H9 (cell line): Measurements from ENCODE around the gene GPR15LG. TPM values are rescaled to one million over a fixed set of nuclear protein-coding genes. Genes with fewer than 3 reads are reported as not detected.

Source experiments
- DNase-seq: peaks from one replicate; pipeline ENCODE4 v3.0.0-alpha.2; 2017
- H2AFZ ChIP-seq: one replicate; pipeline ENCODE4 v1.6.1; 2013; ENCODE audit warnings: mild to moderate bottlenecking, low read length, control low read depth, moderate library complexity
- H2AK5ac ChIP-seq: 2 replicates; pipeline ENCODE4 v1.6.1; 2013; ENCODE audit warnings: low read length, control low read depth, mixed read lengths; ENCODE audit not compliant: insufficient read length
- H2BK120ac ChIP-seq: one replicate; pipeline ENCODE4 v1.6.1; 2013; ENCODE audit warnings: low read depth, mild to moderate bottlenecking, low read length, control low read depth, inconsistent platforms; ENCODE audit not compliant: poor library complexity, severe bottlenecking
- H2BK12ac ChIP-seq: 2 replicates; pipeline ENCODE4 v1.6.1; 2013; ENCODE audit warnings: low read length, control low read depth, mixed read lengths, low read depth; ENCODE audit not compliant: insufficient read length
- H2BK15ac ChIP-seq: 2 replicates; pipeline ENCODE4 v1.6.1; 2013; ENCODE audit warnings: low read depth, low read length, control low read depth
- H2BK20ac ChIP-seq: one replicate; pipeline ENCODE4 v1.6.1; 2013; ENCODE audit warnings: low read depth, mild to moderate bottlenecking, low read length, control low read depth, inconsistent platforms; ENCODE audit not compliant: poor library complexity, severe bottlenecking
- H2BK5ac ChIP-seq: 2 replicates; pipeline ENCODE4 v1.6.1; 2013; ENCODE audit warnings: low read length, control low read depth, mixed read lengths; ENCODE audit not compliant: insufficient read length
- H3K14ac ChIP-seq: 2 replicates; pipeline ENCODE4 v1.6.1; 2013; ENCODE audit warnings: low read length, control low read depth; ENCODE audit not compliant: insufficient read depth
- H3K18ac ChIP-seq: 2 replicates; pipeline ENCODE4 v1.6.1; 2013; ENCODE audit warnings: low read depth, mild to moderate bottlenecking, mixed read lengths, low read length, control low read depth; ENCODE audit not compliant: insufficient read length
- H3K23ac ChIP-seq: 2 replicates; pipeline ENCODE4 v1.6.1; 2013; ENCODE audit warnings: low read length, control low read depth, mixed read lengths, low read depth; ENCODE audit not compliant: insufficient read length
- H3K23me2 ChIP-seq: 2 replicates; pipeline ENCODE4 v1.6.1; 2013; ENCODE audit warnings: low read depth, mild to moderate bottlenecking, mixed read lengths, low read length, control low read depth; ENCODE audit not compliant: insufficient read length, poor library complexity, severe bottlenecking
- H3K27ac ChIP-seq: 2 replicates; pipeline ENCODE4 v1.5.1; 2013; ENCODE audit warnings: low read length, control low read depth, mixed read lengths, low read depth; ENCODE audit not compliant: insufficient read length
- H3K27me3 ChIP-seq: 2 replicates; pipeline ENCODE4 v1.6.1; 2013; ENCODE audit warnings: low read length, control low read depth, inconsistent platforms; ENCODE audit not compliant: insufficient read depth
- H3K4ac ChIP-seq: 2 replicates; pipeline ENCODE4 v1.6.1; 2013; ENCODE audit warnings: low read depth, mild to moderate bottlenecking, control low read depth, inconsistent platforms, low read length, moderate library complexity
- H3K4me1 ChIP-seq: 2 replicates; pipeline ENCODE4 v1.6.1; 2013; ENCODE audit warnings: low read length, control low read depth, inconsistent platforms; ENCODE audit not compliant: insufficient read depth
- H3K4me2 ChIP-seq: 2 replicates; pipeline ENCODE4 v1.6.1; 2013; ENCODE audit warnings: low read length, control low read depth, mixed read lengths; ENCODE audit not compliant: insufficient read length, insufficient read depth
- H3K56ac ChIP-seq: 2 replicates; pipeline ENCODE4 v1.6.1; 2013; ENCODE audit warnings: low read depth, mild to moderate bottlenecking, mixed read lengths, low read length, control low read depth; ENCODE audit not compliant: insufficient read length
- H3K79me1 ChIP-seq: 2 replicates; pipeline ENCODE4 v1.6.1; 2013; ENCODE audit warnings: low read depth, mild to moderate bottlenecking, moderate library complexity, low read length, control low read depth, inconsistent platforms; ENCODE audit not compliant: insufficient read depth, poor library complexity, severe bottlenecking
- H3K79me2 ChIP-seq: 2 replicates; pipeline ENCODE4 v1.6.1; 2013; ENCODE audit warnings: low read length, control low read depth, inconsistent platforms; ENCODE audit not compliant: insufficient read depth
- H3K9ac ChIP-seq: 2 replicates; pipeline ENCODE4 v1.6.1; 2013; ENCODE audit warnings: low read length, control low read depth, mixed read lengths; ENCODE audit not compliant: insufficient read length; ENCODE audit errors: extremely low read depth
- H3K9me3 ChIP-seq: one replicate; pipeline ENCODE4 v1.6.1; 2013; ENCODE audit warnings: low read depth, low read length, inconsistent platforms; ENCODE audit not compliant: control insufficient read depth
- H3T11ph ChIP-seq: one replicate; pipeline ENCODE4 v1.6.1; 2013; ENCODE audit warnings: mild to moderate bottlenecking, low read length, control low read depth, inconsistent platforms
- H4K20me1 ChIP-seq: one replicate; pipeline ENCODE4 v1.6.1; 2013; ENCODE audit not compliant: control insufficient read depth, insufficient read length, insufficient read depth
- H4K5ac ChIP-seq: 2 replicates; pipeline ENCODE4 v1.6.1; 2013; ENCODE audit warnings: low read depth, mild to moderate bottlenecking, mixed read lengths, low read length, control low read depth; ENCODE audit not compliant: insufficient read length
- H4K8ac ChIP-seq: replicated peaks from 2 replicates; pipeline ENCODE4 v1.6.1; 2013; ENCODE audit warnings: low read length, control low read depth, mixed read lengths, low read depth; ENCODE audit not compliant: insufficient read length
- H4K91ac ChIP-seq: 2 replicates; pipeline ENCODE4 v1.6.1; 2013; ENCODE audit warnings: low read depth, mild to moderate bottlenecking, moderate library complexity, mixed read lengths, low read length, control low read depth; ENCODE audit not compliant: insufficient read length
- H3K27ac Mint-ChIP-seq, 3 experiments: 2 replicates in 2 of 3; 3 replicates in 1 of 3; pipeline ENCODE4 v1.8.0; 2020 to 2021; ENCODE audit warnings: mixed read lengths in 3 of 3, mild to moderate bottlenecking in 1 of 3, moderate library complexity in 1 of 3
- H3K27me3 Mint-ChIP-seq: 2 replicates; pipeline ENCODE4 v1.8.0; 2021; ENCODE audit warnings: low read depth, mild to moderate bottlenecking, moderate library complexity, mixed read lengths
- H3K36me3 Mint-ChIP-seq, 3 experiments: 2 replicates in 2 of 3; 3 replicates in 1 of 3; pipeline ENCODE4 v1.8.0; 2020 to 2021; ENCODE audit warnings: low read depth in 3 of 3, mixed read lengths in 3 of 3; ENCODE audit not compliant: insufficient read depth in 1 of 3
- H3K4me1 Mint-ChIP-seq, 2 experiments: 2 replicates each; pipeline ENCODE4 v1.8.0; 2020; ENCODE audit warnings: mixed read lengths in 2 of 2
- H3K4me3 Mint-ChIP-seq, 2 experiments: 2 replicates in 1 of 2; 3 replicates in 1 of 2; pipeline ENCODE4 v1.8.0; 2020 to 2021; ENCODE audit warnings: mild to moderate bottlenecking in 2 of 2, mixed read lengths in 2 of 2, moderate library complexity in 1 of 2
- H3K9me3 Mint-ChIP-seq, 2 experiments: 2 replicates in 1 of 2; 3 replicates in 1 of 2; pipeline ENCODE4 v1.8.0; 2020; ENCODE audit warnings: mild to moderate bottlenecking in 2 of 2, mixed read lengths in 2 of 2, moderate library complexity in 1 of 2
- WGBS: extraction: QIAGEN DNeasy Blood & Tissue Kit; methylation state at CpG from one replicate; pipeline ENCODE4 v1.1.7; 2013; ENCODE audit warnings: missing lambda C conversion rate, low lambda C conversion rate, mixed read lengths; ENCODE audit not compliant: insufficient read length; ENCODE audit errors: extremely low coverage; 5-methylcytosine and 5-hydroxymethylcytosine counted together
- total RNA-seq: library from RNA; stranded (reverse); gene quantifications from 2 replicates; pipeline ENCODE4 v1.2.1, GENCODE V29; 2021
- TF ChIP-seq, protein P1 (sequence below): fragments of 200-600 bp; sonication (generic); conservative IDR thresholded peaks from 3 replicates; pipeline ENCODE4 v1.8.0; 2021; ENCODE audit warnings: antibody characterized with exemption, mild to moderate bottlenecking

Gene GPR15LG
- total RNA-seq, 1 experiment from 2014 or later, result not detected

DNA sequence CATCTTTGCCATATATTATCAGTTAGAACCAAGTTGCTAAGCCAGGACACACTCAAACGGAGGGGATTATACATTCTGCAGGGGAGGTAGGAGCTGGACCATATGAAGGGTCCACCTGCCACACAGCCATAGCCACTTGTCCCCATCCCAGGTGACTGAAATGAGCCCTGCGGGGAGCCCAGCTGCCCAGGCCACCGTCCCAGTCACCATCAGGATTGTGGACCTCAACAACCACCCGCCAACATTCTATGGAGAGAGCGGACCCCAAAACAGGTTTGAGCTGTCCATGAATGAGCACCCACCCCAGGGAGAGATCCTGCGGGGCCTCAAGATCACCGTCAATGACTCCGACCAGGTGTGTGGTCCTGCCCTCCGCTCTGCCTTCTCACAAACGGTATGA, 34.4 kb downstream of the GPR15LG start:
- Histone ChIP-seq H3K9ac (no peak overlapping the region), H2BK5ac (no peak overlapping the region), H3K27me3 (no peaks in the 10 kb centered on the region), H3K4me1 (no peaks in the 10 kb centered on the region), H2BK120ac (no peak overlapping the region), H2BK20ac (no peak overlapping the region), H3K4me2 (no peak overlapping the region), H4K20me1 (no peaks in the 10 kb centered on the region), H3K56ac (no peak overlapping the region), H3K79me2 (no peaks in the 10 kb centered on the region), H3K23me2 (no peaks in the 10 kb centered on the region), H4K5ac (no peak overlapping the region), H2AFZ (no peak overlapping the region), H3K14ac (no peak overlapping the region), H3K18ac (no peak overlapping the region), H2AK5ac (no peak overlapping the region), H4K8ac (no peak overlapping the region), H4K91ac (no peak overlapping the region), H3K23ac (no peak overlapping the region), H2BK12ac (no peak overlapping the region), H3K4ac (no peak overlapping the region), H3T11ph (no peak overlapping the region), H3K79me1 (no peaks in the 10 kb centered on the region), H2BK15ac (no peak overlapping the region), H3K27ac (no peak overlapping the region), H3K9me3 (no peaks in the 10 kb centered on the region)
- no peak for DNase-seq
- WGBS, result no CpG with 5 or more reads among the region's 10 CpGs
- no peaks in the 10 kb centered on the region for H3K4me1 Mint-ChIP-seq
- no peak overlapping the region for H3K4me3 Mint-ChIP-seq
- H3K9me3 Mint-ChIP-seq, result no peaks in the 10 kb centered on the region
- H3K36me3 Mint-ChIP-seq, result no peaks in the 10 kb centered on the region; a peak in 1 of 7 replicates
- peaks cover 3% of the 10 kb centered on the region; the same call in 1 of the 2 replicates for H3K27me3 Mint-ChIP-seq
- H3K27ac Mint-ChIP-seq, result no peak overlapping the region
- TF ChIP-seq, protein P1, sequence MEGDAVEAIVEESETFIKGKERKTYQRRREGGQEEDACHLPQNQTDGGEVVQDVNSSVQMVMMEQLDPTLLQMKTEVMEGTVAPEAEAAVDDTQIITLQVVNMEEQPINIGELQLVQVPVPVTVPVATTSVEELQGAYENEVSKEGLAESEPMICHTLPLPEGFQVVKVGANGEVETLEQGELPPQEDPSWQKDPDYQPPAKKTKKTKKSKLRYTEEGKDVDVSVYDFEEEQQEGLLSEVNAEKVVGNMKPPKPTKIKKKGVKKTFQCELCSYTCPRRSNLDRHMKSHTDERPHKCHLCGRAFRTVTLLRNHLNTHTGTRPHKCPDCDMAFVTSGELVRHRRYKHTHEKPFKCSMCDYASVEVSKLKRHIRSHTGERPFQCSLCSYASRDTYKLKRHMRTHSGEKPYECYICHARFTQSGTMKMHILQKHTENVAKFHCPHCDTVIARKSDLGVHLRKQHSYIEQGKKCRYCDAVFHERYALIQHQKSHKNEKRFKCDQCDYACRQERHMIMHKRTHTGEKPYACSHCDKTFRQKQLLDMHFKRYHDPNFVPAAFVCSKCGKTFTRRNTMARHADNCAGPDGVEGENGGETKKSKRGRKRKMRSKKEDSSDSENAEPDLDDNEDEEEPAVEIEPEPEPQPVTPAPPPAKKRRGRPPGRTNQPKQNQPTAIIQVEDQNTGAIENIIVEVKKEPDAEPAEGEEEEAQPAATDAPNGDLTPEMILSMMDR, result no peak
